ENCODE measurements around the gene PRDX5. TPM values are rescaled to one million over a fixed set of nuclear protein-coding genes. Genes with fewer than 3 reads are reported as not detected.

Gene PRDX5
- total and polyA plus RNA-seq, 9 of the 15 experiments (the other 6 are each of a cell fraction or from before 2014, with no cell fraction given) = 40.8 to 327 (median 204) TPM

DNA sequence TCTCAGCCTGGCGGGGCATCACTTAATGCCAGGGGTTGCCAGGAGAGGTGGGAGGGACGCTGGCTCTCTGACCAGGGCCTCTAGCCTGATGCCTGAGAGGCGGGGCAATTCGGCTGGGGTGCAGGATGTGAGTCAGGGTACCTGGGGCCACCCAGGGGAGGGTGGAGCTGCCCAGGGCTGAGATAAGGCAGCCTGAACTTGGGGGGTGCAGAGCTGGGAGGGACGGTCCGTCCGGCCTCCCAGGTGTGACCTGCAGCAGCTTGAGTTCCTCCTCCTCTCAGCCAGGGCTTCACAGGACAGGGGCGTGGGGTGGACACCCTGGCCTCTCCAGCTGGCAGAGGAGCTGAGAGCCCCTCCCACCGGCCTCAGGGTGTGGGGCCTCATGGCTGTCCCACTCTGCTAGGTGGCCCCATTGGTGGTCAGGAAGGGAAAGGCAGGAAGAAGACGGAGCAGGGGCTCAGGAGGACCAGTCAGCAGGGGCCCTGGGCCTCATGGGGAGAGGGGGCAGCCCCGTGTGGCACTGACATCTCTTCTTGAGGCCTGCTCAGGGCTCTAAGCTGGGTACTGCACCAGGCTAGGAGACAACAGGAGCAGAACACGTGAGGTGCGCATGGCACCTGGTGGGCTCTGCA, 40.1 kb downstream of the PRDX5 start (continued):
- TF ChIP-seq REST (IDR thresholded peaks at IDR 0.05; ENCODE audit: borderline replicate concordance) (no peak), REST (CRISPR knock-in tag; IDR thresholded peaks at IDR 0.05; ENCODE audit: low read depth) (no peak), POLR2G (IDR thresholded peaks at IDR 0.05; ENCODE audit: low read depth, low read length) (peak; percentile 53; the same call in 1 of the 2 replicates), ARID1B (IDR thresholded peaks at IDR 0.05) (peak; percentile 68), E2F1 (CRISPR knock-in tag; IDR thresholded peaks at IDR 0.05) (no peak), CBX3 (IDR thresholded peaks at IDR 0.05; ENCODE audit: borderline replicate concordance in 1 of 2, low read length in 2 of 2) (no peak), ZNF444 (CRISPR knock-in tag; IDR thresholded peaks at IDR 0.05) (no peak), RNF2 (IDR thresholded peaks at IDR 0.05) (no peak), CBFA2T2 (conservative IDR thresholded peaks at IDR 0.05) (0 out of 2 replicates have a peak, but pooled peaks have one; percentile 2), ATF7 (IDR thresholded peaks at IDR 0.05) (no peak)
- TF ChIP-seq, protein P1, sequence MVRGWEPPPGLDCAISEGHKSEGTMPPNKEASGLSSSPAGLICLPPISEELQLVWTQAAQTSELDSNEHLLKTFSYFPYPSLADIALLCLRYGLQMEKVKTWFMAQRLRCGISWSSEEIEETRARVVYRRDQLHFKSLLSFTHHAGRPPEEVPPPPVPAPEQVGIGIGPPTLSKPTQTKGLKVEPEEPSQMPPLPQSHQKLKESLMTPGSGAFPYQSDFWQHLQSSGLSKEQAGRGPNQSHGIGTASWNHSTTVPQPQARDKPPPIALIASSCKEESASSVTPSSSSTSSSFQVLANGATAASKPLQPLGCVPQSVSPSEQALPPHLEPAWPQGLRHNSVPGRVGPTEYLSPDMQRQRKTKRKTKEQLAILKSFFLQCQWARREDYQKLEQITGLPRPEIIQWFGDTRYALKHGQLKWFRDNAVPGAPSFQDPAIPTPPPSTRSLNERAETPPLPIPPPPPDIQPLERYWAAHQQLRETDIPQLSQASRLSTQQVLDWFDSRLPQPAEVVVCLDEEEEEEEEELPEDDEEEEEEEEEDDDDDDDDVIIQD (CRISPR knock-in tag; IDR thresholded peaks at IDR 0.05) = no peak
- TF ChIP-seq, protein P2, sequence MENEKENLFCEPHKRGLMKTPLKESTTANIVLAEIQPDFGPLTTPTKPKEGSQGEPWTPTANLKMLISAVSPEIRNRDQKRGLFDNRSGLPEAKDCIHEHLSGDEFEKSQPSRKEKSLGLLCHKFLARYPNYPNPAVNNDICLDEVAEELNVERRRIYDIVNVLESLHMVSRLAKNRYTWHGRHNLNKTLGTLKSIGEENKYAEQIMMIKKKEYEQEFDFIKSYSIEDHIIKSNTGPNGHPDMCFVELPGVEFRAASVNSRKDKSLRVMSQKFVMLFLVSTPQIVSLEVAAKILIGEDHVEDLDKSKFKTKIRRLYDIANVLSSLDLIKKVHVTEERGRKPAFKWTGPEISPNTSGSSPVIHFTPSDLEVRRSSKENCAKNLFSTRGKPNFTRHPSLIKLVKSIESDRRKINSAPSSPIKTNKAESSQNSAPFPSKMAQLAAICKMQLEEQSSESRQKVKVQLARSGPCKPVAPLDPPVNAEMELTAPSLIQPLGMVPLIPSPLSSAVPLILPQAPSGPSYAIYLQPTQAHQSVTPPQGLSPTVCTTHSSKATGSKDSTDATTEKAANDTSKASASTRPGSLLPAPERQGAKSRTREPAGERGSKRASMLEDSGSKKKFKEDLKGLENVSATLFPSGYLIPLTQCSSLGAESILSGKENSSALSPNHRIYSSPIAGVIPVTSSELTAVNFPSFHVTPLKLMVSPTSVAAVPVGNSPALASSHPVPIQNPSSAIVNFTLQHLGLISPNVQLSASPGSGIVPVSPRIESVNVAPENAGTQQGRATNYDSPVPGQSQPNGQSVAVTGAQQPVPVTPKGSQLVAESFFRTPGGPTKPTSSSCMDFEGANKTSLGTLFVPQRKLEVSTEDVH (IDR thresholded peaks at IDR 0.05; ENCODE audit: low read depth, partially characterized antibody) = no peak
